ENCODE results near the gene CCNL1.

Gene CCNL1

GRCh38 chr3:157122832-157123427, 37.0 kb downstream of the CCNL1 start:
- DNase-seq (ENCODE audit: low spot score) = no peak

- DNase-seq (ENCODE audit: low spot score) = no peak
Measured at GRCh38 chr3:157122116-157122515, 37.8 kb downstream of the CCNL1 start.

- no peak for DNase-seq (ENCODE audit: low spot score)
Measured at GRCh38 chr3:157121522-157121921, 38.4 kb downstream of the CCNL1 start.

GRCh38 chr3:157120071-157120892, 39.7 kb downstream of the CCNL1 start:
- DNase-seq (ENCODE audit: low spot score) = no peak

- no peak for DNase-seq (ENCODE audit: low spot score)
Measured at GRCh38 chr3:157119369-157119951, 40.5 kb downstream of the CCNL1 start.

GRCh38 chr3:157117875-157118654, 41.9 kb downstream of the CCNL1 start:
- DNase-seq (ENCODE audit: low spot score) = no peak

- DNase-seq (ENCODE audit: low spot score) = no peak
Measured at GRCh38 chr3:157117206-157117605, 42.7 kb downstream of the CCNL1 start.

GRCh38 chr3:157116017-157116416, 43.9 kb downstream of the CCNL1 start:
- no peak for DNase-seq (ENCODE audit: low spot score)

- DNase-seq (ENCODE audit: low spot score) = no peak
Measured at GRCh38 chr3:157115069-157116006, 44.6 kb downstream of the CCNL1 start.

GRCh38 chr3:157113832-157114505, 46.0 kb downstream of the CCNL1 start:
- DNase-seq (ENCODE audit: low spot score) = no peak

- DNase-seq (ENCODE audit: low spot score) = no peak
Measured at GRCh38 chr3:157112536-157112935, 47.4 kb downstream of the CCNL1 start.

- no peak for DNase-seq (ENCODE audit: low spot score)
Measured at GRCh38 chr3:157111518-157111917, 48.4 kb downstream of the CCNL1 start.

GRCh38 chr3:157110761-157111278, 49.1 kb downstream of the CCNL1 start:
- DNase-seq (ENCODE audit: low spot score) = no peak

- no peak for DNase-seq (ENCODE audit: low spot score)
Measured at GRCh38 chr3:157109267-157110141, 50.4 kb downstream of the CCNL1 start.

GRCh38 chr3:157107644-157108133, 52.3 kb downstream of the CCNL1 start:
- DNase-seq (ENCODE audit: low spot score) = no peak

- DNase-seq (ENCODE audit: low spot score) = no peak
Measured at GRCh38 chr3:157107037-157107436, 52.9 kb downstream of the CCNL1 start.

GRCh38 chr3:157104928-157105652, 54.9 kb downstream of the CCNL1 start:
- no peak for DNase-seq (ENCODE audit: low spot score)

- DNase-seq (ENCODE audit: low spot score) = no peak
Measured at GRCh38 chr3:157104521-157104920, 55.4 kb downstream of the CCNL1 start.

- DNase-seq (ENCODE audit: low spot score) = no peak
Measured at GRCh38 chr3:157103860-157104259, 56.1 kb downstream of the CCNL1 start.

Measured in cerebellar cortex (tissue), 1 donor.